Activated CD8-positive, alpha-beta memory T cell treated with anti-CD3 and anti-CD28 coated beads, Interleukin-2, amount 50 U/mL, for 1 hour (primary cell): ENCODE measurements around the gene SEMA6A.
"Not testable (repeated sequence)": the region's sequence is repeated elsewhere in the genome, so short reads cannot be mapped to it uniquely, and the experiment has no call there.

Experiments used
- DNase-seq: peaks from one replicate; pipeline ENCODE4 v3.0.0-alpha.2; 2020; ENCODE audit errors: extremely low read depth

The SEMA6A gene

GRCh38 chr5:116546033-116546742 is 28.4 kb downstream of the SEMA6A start:
- DNase-seq = no peak

- not testable (repeated sequence) for DNase-seq
These were observed 29.2 kb downstream of the SEMA6A start for GRCh38 chr5:116545465-116545864.

- DNase-seq = no peak
These were observed 29.9 kb downstream of the SEMA6A start for GRCh38 chr5:116544531-116545241.

DNA sequence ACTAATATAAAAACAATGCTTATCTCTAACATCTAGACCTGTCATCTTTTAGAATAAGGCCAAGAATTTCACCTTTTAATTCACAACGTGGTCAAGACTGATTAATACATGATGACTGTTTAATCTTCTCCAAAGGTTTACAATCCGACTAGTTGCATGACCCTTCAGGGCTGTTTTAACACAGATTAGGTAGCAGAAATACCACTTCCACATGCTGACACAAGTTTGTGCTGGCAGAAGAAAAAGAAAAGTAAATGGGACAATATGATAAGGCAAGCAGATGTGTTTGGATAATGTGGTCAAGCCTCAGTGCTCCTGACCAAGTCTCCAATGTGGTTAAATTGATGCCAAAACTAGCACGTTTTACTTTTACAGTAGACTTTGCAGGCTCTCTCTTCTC is 31.1 kb downstream of the SEMA6A start:
- no peak for DNase-seq

DNA sequence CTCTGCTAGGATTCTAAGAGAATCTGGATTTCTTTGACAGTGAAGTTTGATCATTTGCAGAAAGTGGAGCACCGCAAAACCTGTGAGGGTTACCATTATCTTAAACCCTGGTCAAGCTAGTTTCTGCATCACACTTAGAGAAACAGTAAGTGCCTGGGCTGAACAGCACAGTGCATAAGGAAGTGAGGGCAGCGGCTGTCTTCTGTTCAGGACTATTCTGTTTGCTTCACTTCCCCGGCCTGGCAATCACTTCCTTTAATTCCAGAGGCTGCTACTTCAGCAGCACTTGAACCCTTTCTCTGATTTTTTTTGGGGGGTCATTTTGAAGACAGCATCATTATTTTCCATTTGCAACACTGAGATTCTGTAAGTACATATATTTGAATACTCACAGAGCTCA is 32.0 kb downstream of the SEMA6A start:
- no peak for DNase-seq

DNA sequence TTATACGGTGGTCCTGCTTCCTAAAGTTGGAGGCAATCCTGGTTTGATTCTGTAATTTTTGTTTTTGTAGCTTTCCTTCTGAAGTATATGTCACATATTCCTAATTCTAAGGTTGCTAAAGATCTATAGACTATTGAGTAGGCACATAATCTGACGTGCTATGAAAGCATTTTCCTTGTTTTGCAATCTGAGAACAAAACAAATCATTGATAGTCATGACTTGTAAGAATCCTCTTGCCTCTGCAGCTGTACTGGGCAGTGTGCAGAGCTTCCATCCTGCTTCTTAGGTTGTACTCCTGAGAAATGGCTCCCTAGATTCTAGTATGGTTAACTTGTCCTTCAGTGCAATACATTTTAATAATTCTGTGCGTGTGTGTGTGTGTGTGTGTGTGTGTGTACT is 35.4 kb downstream of the SEMA6A start:
- no peak for DNase-seq

DNA sequence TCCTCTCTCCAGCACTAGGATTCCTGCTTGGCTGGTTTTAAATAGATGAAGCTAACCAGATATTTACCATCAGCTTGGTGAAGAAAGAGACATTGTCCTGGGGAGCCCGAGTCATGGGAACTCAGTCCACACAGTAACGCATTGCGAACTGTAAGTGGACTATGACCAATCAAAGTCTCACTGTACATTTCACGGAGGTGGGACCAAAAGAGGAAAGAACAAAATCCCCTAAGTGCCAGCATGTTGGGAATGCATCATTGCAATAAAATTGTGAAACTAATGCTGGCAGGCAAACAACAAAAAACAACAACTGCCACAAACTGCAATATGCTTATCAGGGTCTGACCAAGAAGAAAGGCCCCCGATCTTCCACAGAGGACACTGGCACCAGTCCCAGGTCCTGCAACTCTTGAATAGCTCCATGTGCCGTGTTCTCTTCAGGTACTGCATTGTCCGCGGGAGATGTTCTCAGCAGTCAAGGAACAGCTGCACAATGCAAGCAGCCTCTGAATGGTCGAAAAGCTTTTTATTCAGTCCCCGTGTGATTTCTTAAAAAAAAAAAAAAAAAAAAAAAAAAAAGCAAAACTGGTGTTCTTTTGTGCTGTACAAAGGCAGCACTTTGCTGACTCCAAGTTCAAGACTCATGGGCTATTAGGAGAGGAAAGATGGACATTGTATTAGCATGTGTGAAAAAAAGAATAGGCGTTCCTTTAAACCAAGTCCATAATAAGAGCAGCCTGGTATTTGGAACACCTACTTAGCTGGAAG is 38.1 kb downstream of the SEMA6A start:
- DNase-seq = no peak

GRCh38 chr5:116534964-116535651 is 39.5 kb downstream of the SEMA6A start:
- DNase-seq = no peak

DNA sequence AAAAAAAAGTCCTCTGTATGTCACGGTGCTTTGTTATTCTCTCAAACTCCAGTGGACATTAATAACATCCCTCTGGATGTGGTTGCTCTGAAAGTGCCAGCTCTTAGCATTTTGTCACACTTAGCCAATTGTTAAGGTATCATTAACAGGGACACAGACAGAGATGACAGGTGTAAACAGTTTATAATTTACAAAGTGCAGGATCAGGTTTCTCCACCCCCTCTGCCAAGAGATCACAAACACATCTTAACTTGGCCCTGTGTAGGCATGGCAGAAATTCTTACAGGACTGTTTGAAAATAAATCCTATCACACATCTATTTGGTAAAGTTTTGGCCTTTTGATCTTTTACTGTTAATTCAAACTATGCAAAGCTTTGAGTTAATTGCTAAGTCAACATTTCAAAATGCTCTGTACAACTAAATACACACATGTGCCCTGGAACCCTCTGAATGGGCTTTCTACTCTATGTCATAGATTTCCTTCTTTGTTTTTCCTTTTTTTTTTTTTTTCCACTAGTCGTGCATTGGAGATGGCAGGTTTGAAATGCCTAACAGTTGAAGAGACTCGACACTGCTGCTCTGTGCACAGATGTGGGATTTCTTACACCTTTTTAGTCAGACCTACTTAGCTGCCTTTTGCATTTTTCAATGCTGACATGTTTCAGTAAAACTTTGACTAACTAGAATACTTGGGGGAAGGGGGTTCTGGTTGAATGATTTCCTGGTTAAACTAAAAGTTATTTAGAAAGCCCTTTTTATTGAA is 41.7 kb downstream of the SEMA6A start:
- DNase-seq = no peak

GRCh38 chr5:116531635-116532034 is 43.0 kb downstream of the SEMA6A start:
- no peak for DNase-seq

DNA sequence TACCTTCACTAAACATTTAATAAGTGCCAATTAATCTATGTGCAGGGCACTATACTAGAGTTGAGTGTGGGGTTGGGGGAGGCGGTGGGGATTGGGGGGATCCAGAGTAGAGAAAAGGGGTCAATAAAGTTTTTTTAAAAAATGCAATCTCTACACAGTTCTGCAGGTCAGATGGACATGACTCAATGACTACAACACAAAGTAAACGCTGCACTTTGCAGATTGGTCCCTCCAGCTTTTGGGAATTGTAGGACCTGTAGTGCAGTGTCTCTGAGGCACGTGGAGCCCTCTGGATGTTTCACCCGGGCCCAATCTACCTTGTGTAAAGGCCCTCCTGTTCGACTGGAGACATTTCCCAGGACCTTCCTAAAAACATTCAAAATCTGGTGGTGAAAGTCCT is 43.5 kb downstream of the SEMA6A start:
- DNase-seq = no peak

DNA sequence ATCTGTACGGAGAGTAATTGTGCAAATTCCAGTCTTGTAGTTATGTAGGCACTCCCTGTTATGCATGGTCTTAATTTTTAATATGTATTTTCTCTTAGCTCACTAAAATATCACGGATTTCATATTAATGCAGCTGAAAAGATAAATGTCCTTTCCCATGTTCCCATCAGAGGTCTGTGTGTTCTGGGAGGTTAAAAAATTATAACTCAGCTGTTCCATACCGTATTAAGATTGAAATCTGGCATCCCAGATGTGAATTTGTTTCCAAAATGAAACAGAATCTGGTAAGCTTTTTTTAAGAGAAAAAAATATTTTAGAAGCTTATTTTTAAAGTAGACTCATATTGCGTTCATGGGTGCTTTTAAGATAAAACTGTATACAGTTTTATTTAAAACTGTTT is 44.3 kb downstream of the SEMA6A start:
- no peak for DNase-seq

- DNase-seq = no peak
These were observed 45.0 kb downstream of the SEMA6A start for GRCh38 chr5:116529615-116530014.

- no peak for DNase-seq
These were observed 45.9 kb downstream of the SEMA6A start for GRCh38 chr5:116528519-116529234.

GRCh38 chr5:116527582-116527981 is 47.0 kb downstream of the SEMA6A start:
- DNase-seq = no peak

DNA sequence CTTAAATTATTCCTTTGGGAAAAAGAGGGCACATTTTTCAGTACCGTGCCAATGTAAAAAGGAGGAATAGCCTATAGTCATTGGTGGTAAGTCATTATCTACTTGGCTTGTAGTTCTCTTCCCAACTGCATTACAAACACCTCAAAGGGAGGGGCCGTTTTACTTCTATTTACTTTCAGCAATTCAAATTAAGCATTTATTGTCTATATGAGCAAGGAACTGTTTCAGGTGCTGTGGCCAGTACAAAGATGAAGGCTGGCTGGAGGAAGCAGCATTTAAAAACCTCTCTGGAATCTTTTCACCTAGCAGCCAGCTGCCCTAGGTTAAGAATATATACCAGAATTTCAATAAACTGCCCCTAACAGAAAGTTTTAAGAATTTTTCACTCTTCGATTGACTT is 48.9 kb downstream of the SEMA6A start:
- DNase-seq = no peak

DNA sequence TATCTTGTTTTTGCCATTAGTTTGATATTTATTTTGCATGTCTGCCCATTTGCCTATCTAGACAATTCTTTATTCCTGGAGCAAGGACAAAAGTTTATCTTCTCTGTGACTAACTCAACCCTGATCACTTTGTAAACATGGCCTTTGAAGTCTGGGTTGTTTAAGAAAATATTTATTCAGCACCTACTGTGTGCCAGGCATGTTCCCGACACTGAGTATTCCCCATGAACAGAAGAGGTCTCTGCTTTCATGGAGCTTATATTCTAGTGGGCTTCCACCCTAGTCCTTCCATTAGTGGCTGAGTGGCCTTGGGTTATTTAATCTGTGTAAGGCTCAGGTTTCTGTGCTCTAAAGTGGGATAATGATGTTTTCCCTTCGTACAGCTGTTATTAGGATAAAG is 49.7 kb downstream of the SEMA6A start:
- no peak for DNase-seq

GRCh38 chr5:116524051-116524904 is 50.3 kb downstream of the SEMA6A start:
- no peak for DNase-seq

GRCh38 chr5:116523182-116523581 is 51.4 kb downstream of the SEMA6A start:
- DNase-seq = not testable (repeated sequence)
